CD4-positive, alpha-beta memory T cell (primary cell): ENCODE results near the gene HLA-DQB2. TPM values are rescaled to one million over a fixed set of nuclear protein-coding genes. Genes with fewer than 3 reads are reported as not detected.
"Not testable (repeated sequence)": the region's sequence is repeated elsewhere in the genome, so short reads cannot be mapped to it uniquely, and the experiment has no call there.

Source experiments
- CTCF ChIA-PET: fragments of 350-600 bp; sonication (Branson Sonifier 250); formaldehyde crosslinking; loops from one replicate; lab custom pipeline; 2021; ENCODE audit warnings: inconsistent platforms; ENCODE audit not compliant: partially characterized antibody; lab: Charles Lee
- POLR2A ChIA-PET: fragments of 350-600 bp; sonication (Branson Sonifier 250); formaldehyde crosslinking; loops from one replicate; lab custom pipeline; 2021; ENCODE audit not compliant: partially characterized antibody; lab: Charles Lee
- DNase-seq, 5 donors: peaks; one replicate each; pipeline versions ENCODE4 v3.0.0 to v3.0.0-alpha.2; 2020 to 2022; ENCODE audit warnings: mixed read lengths in 1 of 5
- H3K27ac ChIP-seq: one replicate; pipeline ENCODE4 v1.7.0; 2013; ENCODE audit warnings: low read depth, low read length
- H3K27me3 ChIP-seq: 2 replicates; pipeline ENCODE4 v1.7.0; 2013; ENCODE audit warnings: mild to moderate bottlenecking, low read length, moderate library complexity; ENCODE audit not compliant: insufficient read depth
- H3K36me3 ChIP-seq: 2 replicates; pipeline ENCODE4 v1.7.0; 2013; ENCODE audit warnings: mild to moderate bottlenecking, low read length, moderate library complexity; ENCODE audit not compliant: insufficient read depth
- H3K4me1 ChIP-seq: 2 replicates; pipeline ENCODE4 v1.7.0; 2013; ENCODE audit warnings: mild to moderate bottlenecking, low read length, moderate library complexity; ENCODE audit not compliant: insufficient read depth
- H3K4me3 ChIP-seq, 2 donors: one replicate each; pipeline ENCODE4 v1.7.0; 2013; ENCODE audit warnings: low read length in 2 of 2, mild to moderate bottlenecking in 1 of 2
- H3K9me3 ChIP-seq, 2 donors: one replicate each; pipeline ENCODE4 v1.7.0; 2013; ENCODE audit warnings: low read length in 2 of 2, control low read depth in 1 of 2; ENCODE audit not compliant: control insufficient read depth in 1 of 2
- H3K27ac Mint-ChIP-seq, 7 donors: one replicate each; pipeline ENCODE4 v1.8.0; 2020 to 2021; ENCODE audit warnings: mixed read lengths in 7 of 7, mild to moderate bottlenecking in 6 of 7, inconsistent platforms in 3 of 7, moderate library complexity in 3 of 7
- H3K27me3 Mint-ChIP-seq, 2 donors: one replicate each; pipeline ENCODE4 v1.8.0; 2020 to 2021; ENCODE audit warnings: mixed read lengths in 2 of 2
- H3K36me3 Mint-ChIP-seq, 2 donors: one replicate each; pipeline ENCODE4 v1.8.0; 2020 to 2021; ENCODE audit warnings: mixed read lengths in 2 of 2, inconsistent platforms in 1 of 2, mild to moderate bottlenecking in 1 of 2
- H3K4me1 Mint-ChIP-seq, 4 donors: one replicate each; pipeline ENCODE4 v1.8.0; 2020 to 2021; ENCODE audit warnings: mixed read lengths in 4 of 4, mild to moderate bottlenecking in 1 of 4
- H3K4me3 Mint-ChIP-seq, 8 donors: one replicate each; pipeline ENCODE4 v1.8.0; 2020 to 2021; ENCODE audit warnings: mixed read lengths in 8 of 8, mild to moderate bottlenecking in 7 of 8, moderate library complexity in 6 of 8, inconsistent platforms in 3 of 8
- H3K9me3 Mint-ChIP-seq, 8 donors: one replicate each; pipeline ENCODE4 v1.8.0; 2020 to 2021; ENCODE audit warnings: mixed read lengths in 8 of 8, mild to moderate bottlenecking in 5 of 8, inconsistent platforms in 3 of 8, moderate library complexity in 1 of 8
- intact Hi-C: fragments of 100-400 bp; cut with micrococcal nuclease; formaldehyde crosslinking; loops from one replicate; pipeline ENCODE4 v1.15.1; 2023
- polyA plus RNA-seq, 2 donors: library from polyadenylated mRNA; unstranded; fragments of 300-500 nt; fragmentation: Illumina TruSeq; gene quantifications; one replicate each; pipeline ENCODE4 v1.2.3, GENCODE V29; 2021
- total RNA-seq, 2 experiments: library from RNA; stranded (reverse); gene quantifications; one replicate each; pipeline ENCODE4 v1.2.3, GENCODE V29; 2021

HLA-DQB2 gene
- total RNA-seq (not detected), polyA plus RNA-seq (1 to 10 TPM in 1 of 2 donors, not detected in 1; 2.9 TPM)

GRCh38 chr6:32763421-32763820 is at the start of gene HLA-DQB2:
Gene HLA-DQB2, minus strand, starts transcription at chr6:32763532. Its CDS starts 62 bp downstream, at chr6:32763470.
- POLR2A ChIA-PET = no interaction called here
- peaks cover 30 to 53% of the 10 kb centered on the region in 2 donors for H3K27me3 Mint-ChIP-seq

GRCh38 chr6:32809171-32809570 is 45.8 kb upstream of the HLA-DQB2 start:
- H3K4me3 Mint-ChIP-seq = no peak overlapping the region
- no peak for DNase-seq
- Histone ChIP-seq H3K4me1 (no peaks in the 10 kb centered on the region), H3K9me3 (no peaks in the 10 kb centered on the region), H3K27me3 (no peaks in the 10 kb centered on the region), H3K36me3 (no peaks in the 10 kb centered on the region), H3K4me3 (no peak overlapping the region), H3K27ac (no peak overlapping the region)
- no peaks in the 10 kb centered on the region for H3K4me1 Mint-ChIP-seq
- H3K9me3 Mint-ChIP-seq = peaks cover 0 to 11% (median 0%) of the 10 kb centered on the region in 8 donors
- ChIA-PET POLR2A (no interaction called here), CTCF (interaction anchor here (1.1 to 1.3 kb wide), 4 partner anchors 12 to 395 kb away, joined by 3 to 6 read pairs (median 3); partner anchors contain the start of gene TAP2)
- no peak overlapping the region for H3K27ac Mint-ChIP-seq
- H3K27me3 Mint-ChIP-seq = peaks cover 21 to 26% of the 10 kb centered on the region in 2 donors
- peaks cover 0 to 2% of the 10 kb centered on the region in 2 donors for H3K36me3 Mint-ChIP-seq
- intact Hi-C loops = no loop called here

More at GRCh38 chr6:32763421-32763820, at the start of gene HLA-DQB2:
- Mint-ChIP-seq H3K36me3 (no peaks in the 10 kb centered on the region), H3K4me1 (peaks cover 0 to 2% (median 0%) of the 10 kb centered on the region in 4 donors), H3K4me3 (no peak within 1 kb of the TSS), H3K27ac (no peak within 1 kb of the TSS), H3K9me3 (no peaks in the 10 kb centered on the region)
- intact Hi-C loops = no loop called here
- H3K9me3 ChIP-seq = no peaks in the 10 kb centered on the region
- H3K4me3 ChIP-seq = no peak within 1 kb of the TSS
- H3K4me1 ChIP-seq = no peaks in the 10 kb centered on the region
- no peak within 1 kb of the TSS for H3K27ac ChIP-seq
- CTCF ChIA-PET = interaction anchor here (1.2 kb wide), 1 partner anchor 518 kb away, joined by 3 read pairs; no protein-coding TSS in a partner anchor
- H3K36me3 ChIP-seq = no peaks in the 10 kb centered on the region
- H3K27me3 ChIP-seq = peaks cover 13% of the 10 kb centered on the region
- no peak for DNase-seq

GRCh38 chr6:32807020-32807580 is 43.8 kb upstream of the HLA-DQB2 start:
- no peaks in the 10 kb centered on the region for H3K27me3 ChIP-seq
- no peak overlapping the region for H3K27ac ChIP-seq
- intact Hi-C loops = no loop called here
- H3K4me3 ChIP-seq = no peak overlapping the region
- H3K9me3 Mint-ChIP-seq = peaks cover 0 to 11% (median 0%) of the 10 kb centered on the region in 8 donors
- H3K27me3 Mint-ChIP-seq = peaks cover 32 to 40% of the 10 kb centered on the region in 2 donors
- no peaks in the 10 kb centered on the region for H3K36me3 Mint-ChIP-seq
- no peak for DNase-seq
- H3K4me3 Mint-ChIP-seq = no peak overlapping the region
- H3K27ac Mint-ChIP-seq = no peak overlapping the region
- ChIA-PET CTCF (no interaction called here), POLR2A (no interaction called here)
- no peaks in the 10 kb centered on the region for H3K36me3 ChIP-seq
- no peaks in the 10 kb centered on the region for H3K4me1 ChIP-seq
- H3K9me3 ChIP-seq = no peaks in the 10 kb centered on the region
- no peaks in the 10 kb centered on the region for H3K4me1 Mint-ChIP-seq

GRCh38 chr6:32805404-32805803 is 42.1 kb upstream of the HLA-DQB2 start:
- H3K4me1 Mint-ChIP-seq, H3K27ac ChIP-seq, H3K36me3 Mint-ChIP-seq, H3K27ac Mint-ChIP-seq, H3K4me1 ChIP-seq, H3K4me3 ChIP-seq, H3K9me3 ChIP-seq, intact Hi-C loops, POLR2A ChIA-PET, H3K36me3 ChIP-seq, DNase-seq, H3K4me3 Mint-ChIP-seq: not testable (repeated sequence)
- CTCF ChIA-PET = interaction anchor here (0.6 kb wide), 1 partner anchor 150 kb away, joined by 5 read pairs; no protein-coding TSS in a partner anchor
- peaks cover 11% of the 10 kb centered on the region for H3K27me3 ChIP-seq
- peaks cover 0 to 11% (median 0%) of the 10 kb centered on the region in 8 donors for H3K9me3 Mint-ChIP-seq
- H3K27me3 Mint-ChIP-seq = peaks cover 37 to 41% of the 10 kb centered on the region in 2 donors

GRCh38 chr6:32803416-32803815 is 40.1 kb upstream of the HLA-DQB2 start:
- H3K36me3 Mint-ChIP-seq = no peaks in the 10 kb centered on the region
- CTCF ChIA-PET = interaction anchor here (0.7 kb wide), 1 partner anchor 18 kb away, joined by 3 read pairs; no protein-coding TSS in a partner anchor
- Histone ChIP-seq H3K9me3 (no peaks in the 10 kb centered on the region), H3K27me3 (peaks cover 11% of the 10 kb centered on the region), H3K27ac (no peak overlapping the region), H3K4me1 (no peaks in the 10 kb centered on the region), H3K36me3 (no peaks in the 10 kb centered on the region), H3K4me3 (no peak overlapping the region)
- H3K4me1 Mint-ChIP-seq = no peaks in the 10 kb centered on the region
- peaks cover 44 to 50% of the 10 kb centered on the region in 2 donors for H3K27me3 Mint-ChIP-seq
- H3K4me3 Mint-ChIP-seq = no peak overlapping the region
- no peak for DNase-seq
- intact Hi-C loops = no loop called here
- no peak overlapping the region for H3K27ac Mint-ChIP-seq
- H3K9me3 Mint-ChIP-seq = peaks cover 0 to 11% (median 5%) of the 10 kb centered on the region in 8 donors
- POLR2A ChIA-PET = no interaction called here

- Histone ChIP-seq H3K27me3 (peaks cover 14% of the 10 kb centered on the region), H3K4me1 (peaks cover 9% of the 10 kb centered on the region), H3K36me3 (no peaks in the 10 kb centered on the region), H3K4me3 (no peak overlapping the region), H3K27ac (no peak overlapping the region), H3K9me3 (no peaks in the 10 kb centered on the region)
- no peaks in the 10 kb centered on the region for H3K36me3 Mint-ChIP-seq
- ChIA-PET CTCF (interaction anchor here (0.7 to 1.9 kb wide), 8 partner anchors 12 to 390 kb away, joined by 3 to 11 read pairs (median 4); no protein-coding TSS in a partner anchor), POLR2A (no interaction called here)
- no peak overlapping the region for H3K4me3 Mint-ChIP-seq
- H3K27me3 Mint-ChIP-seq = peaks cover 45 to 60% of the 10 kb centered on the region in 2 donors
- DNase-seq = no peak
- H3K9me3 Mint-ChIP-seq = peaks cover 0 to 9% (median 2%) of the 10 kb centered on the region in 8 donors
- intact Hi-C loops = no loop called here
- H3K4me1 Mint-ChIP-seq = peaks cover 6 to 11% (median 9%) of the 10 kb centered on the region in 4 donors
- no peak overlapping the region for H3K27ac Mint-ChIP-seq
These were observed 36.4 kb upstream of the HLA-DQB2 start for GRCh38 chr6:32799740-32800139.

- H3K27ac ChIP-seq = no peak overlapping the region
- H3K36me3 ChIP-seq = no peaks in the 10 kb centered on the region
- ChIA-PET CTCF (interaction anchor here (0.7 to 1.9 kb wide), 8 partner anchors 12 to 389 kb away, joined by 3 to 11 read pairs (median 4); no protein-coding TSS in a partner anchor), POLR2A (no interaction called here)
- H3K27ac Mint-ChIP-seq = no peak overlapping the region
- H3K27me3 ChIP-seq = peaks cover 14% of the 10 kb centered on the region
- peaks cover 9% of the 10 kb centered on the region for H3K4me1 ChIP-seq
- peaks cover 0 to 9% (median 2%) of the 10 kb centered on the region in 8 donors for H3K9me3 Mint-ChIP-seq
- no peaks in the 10 kb centered on the region for H3K36me3 Mint-ChIP-seq
- no peaks in the 10 kb centered on the region for H3K9me3 ChIP-seq
- peaks cover 44 to 59% of the 10 kb centered on the region in 2 donors for H3K27me3 Mint-ChIP-seq
- intact Hi-C loops = no loop called here
- peaks cover 10 to 14% (median 12%) of the 10 kb centered on the region in 4 donors for H3K4me1 Mint-ChIP-seq
- H3K4me3 Mint-ChIP-seq = no peak overlapping the region
- DNase-seq = no peak
- no peak overlapping the region for H3K4me3 ChIP-seq
These were observed 35.8 kb upstream of the HLA-DQB2 start for GRCh38 chr6:32799168-32799567.
